Breast epithelium (tissue), 4 donors: ENCODE data around the gene BNIP3. TPM values are rescaled to one million over a fixed set of nuclear protein-coding genes. Genes with fewer than 3 reads are reported as not detected.

ENCODE experiments used
- DNase-seq, 2 donors: peaks; one replicate each; pipeline ENCODE4 v3.0.0-alpha.2; 2019; ENCODE audit warnings: low spot score in 2 of 2
- H3K27ac ChIP-seq, 2 donors: fragments of 200-600 bp; sonication (generic) in 1 of 2; one replicate each; pipeline ENCODE4 v1.5.1; 2016 to 2019; ENCODE audit warnings: mild to moderate bottlenecking in 1 of 2
- H3K27me3 ChIP-seq, 2 donors: fragments of 200-600 bp; sonication (generic) in 1 of 2; one replicate each; pipeline versions ENCODE4 v1.5.1 to v1.6.0; 2017 to 2019; ENCODE audit warnings: control low read depth in 1 of 2, mild to moderate bottlenecking in 1 of 2
- H3K36me3 ChIP-seq: fragments of 200-600 bp; one replicate; pipeline ENCODE4 v1.5.1; 2019
- H3K4me1 ChIP-seq, 2 donors: fragments of 200-600 bp; sonication (generic); one replicate each; pipeline ENCODE4 v1.5.1; 2016 to 2019; ENCODE audit warnings: control low read depth in 1 of 2
- H3K4me3 ChIP-seq, 3 donors: fragments of 200-600 bp; sonication (generic); 1 replicate in 2 of 3; 2 replicates in 1 of 3; pipeline ENCODE4 v1.5.1; 2016 to 2019; ENCODE audit warnings: mild to moderate bottlenecking in 3 of 3, moderate library complexity in 2 of 3
- H3K9me3 ChIP-seq, 2 donors: fragments of 200-600 bp; sonication (generic) in 1 of 2; one replicate each; pipeline ENCODE4 v1.5.1; 2016 to 2019; ENCODE audit warnings: control low read depth in 1 of 2
- POLR2A ChIP-seq: fragments of 450-650 bp; IDR thresholded peaks from one replicate; pipeline ENCODE4 v1.6.1; 2016; ENCODE audit warnings: antibody characterized with exemption, mild to moderate bottlenecking, moderate library complexity
- POLR2AphosphoS5 ChIP-seq, 3 donors: sonication (generic); formaldehyde crosslinking; IDR thresholded peaks; one replicate each; pipeline ENCODE4 v1.6.1; 2017; ENCODE audit warnings: antibody characterized with exemption in 3 of 3
- intact Hi-C: fragments of 100-400 bp; cut with DNase I; formaldehyde crosslinking; loops from one replicate; pipeline ENCODE4 v1.15.1; 2023; ENCODE audit warnings: low total_unique reads
- total RNA-seq, 3 donors: library from RNA; depleted of rRNA; stranded (reverse); fragments of >200 nt; gene quantifications; one replicate each; pipeline ENCODE4 v1.1.0, GENCODE V29; 2016
- TF ChIP-seq, protein P1 (sequence below), 3 donors: fragments of 450-650 bp; IDR thresholded peaks; one replicate each; pipeline ENCODE4 v1.5.1; 2016 to 2017; ENCODE audit warnings: antibody characterized with exemption in 3 of 3, mild to moderate bottlenecking in 3 of 3, moderate library complexity in 3 of 3

Gene BNIP3
- total RNA-seq, 3 donors from 2014 or later, result 81.9 to 235 (median 107) TPM

GRCh38 chr10:131982185-131982756 is 548 bp upstream of the BNIP3 start:
- Histone ChIP-seq H3K4me3 (peak overlapping the region; percentile 64 to 97 (median 94)), H3K27me3 (no peaks in the 10 kb centered on the region), H3K9me3 (no peaks in the 10 kb centered on the region), H3K4me1 (peaks cover 0 to 5% of the 10 kb centered on the region in 2 donors), H3K36me3 (no peaks in the 10 kb centered on the region), H3K27ac (peak overlapping the region; percentile 64 to 84)
- peak in 1 of 2 donors; percentile 51 for DNase-seq
- TF ChIP-seq POLR2AphosphoS5 (IDR thresholded peaks at IDR 0.05) (no peak), POLR2A (no peak)
- TF ChIP-seq, protein P1, sequence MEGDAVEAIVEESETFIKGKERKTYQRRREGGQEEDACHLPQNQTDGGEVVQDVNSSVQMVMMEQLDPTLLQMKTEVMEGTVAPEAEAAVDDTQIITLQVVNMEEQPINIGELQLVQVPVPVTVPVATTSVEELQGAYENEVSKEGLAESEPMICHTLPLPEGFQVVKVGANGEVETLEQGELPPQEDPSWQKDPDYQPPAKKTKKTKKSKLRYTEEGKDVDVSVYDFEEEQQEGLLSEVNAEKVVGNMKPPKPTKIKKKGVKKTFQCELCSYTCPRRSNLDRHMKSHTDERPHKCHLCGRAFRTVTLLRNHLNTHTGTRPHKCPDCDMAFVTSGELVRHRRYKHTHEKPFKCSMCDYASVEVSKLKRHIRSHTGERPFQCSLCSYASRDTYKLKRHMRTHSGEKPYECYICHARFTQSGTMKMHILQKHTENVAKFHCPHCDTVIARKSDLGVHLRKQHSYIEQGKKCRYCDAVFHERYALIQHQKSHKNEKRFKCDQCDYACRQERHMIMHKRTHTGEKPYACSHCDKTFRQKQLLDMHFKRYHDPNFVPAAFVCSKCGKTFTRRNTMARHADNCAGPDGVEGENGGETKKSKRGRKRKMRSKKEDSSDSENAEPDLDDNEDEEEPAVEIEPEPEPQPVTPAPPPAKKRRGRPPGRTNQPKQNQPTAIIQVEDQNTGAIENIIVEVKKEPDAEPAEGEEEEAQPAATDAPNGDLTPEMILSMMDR (IDR thresholded peaks at IDR 0.05), result no peak
- intact Hi-C loops, result no loop called here

DNA sequence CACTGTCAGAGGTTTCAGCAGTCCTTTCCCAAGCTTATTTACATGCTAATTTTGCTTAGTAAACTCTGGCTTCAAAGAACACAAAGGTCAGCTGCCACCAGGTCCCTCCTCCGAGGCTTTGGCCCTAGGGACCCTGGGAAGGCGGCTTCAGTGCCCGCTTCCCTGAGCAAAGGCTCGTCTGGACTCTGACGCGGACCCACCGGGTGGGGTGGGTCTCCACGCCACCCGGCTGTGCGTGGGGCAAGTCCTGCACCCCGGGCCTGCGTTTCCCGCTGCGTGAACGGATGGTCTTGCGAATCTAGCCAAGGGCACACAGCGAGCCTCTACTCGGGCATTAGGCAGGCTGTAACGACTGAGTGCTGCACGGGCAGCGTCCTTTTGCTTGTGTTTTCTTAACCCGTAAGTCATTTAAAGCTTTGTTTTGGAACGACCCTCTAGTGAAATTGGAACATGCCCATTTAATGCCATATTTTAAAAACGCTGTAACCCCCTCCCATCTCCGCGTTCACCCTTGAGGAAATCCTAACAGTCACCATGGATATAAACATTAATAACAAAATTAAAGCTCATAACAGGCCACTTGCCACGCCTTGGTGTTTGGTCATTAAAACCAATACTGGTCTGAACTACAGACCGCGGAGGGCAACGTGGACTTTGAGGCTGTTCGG is 828 bp downstream of the BNIP3 start:
- intact Hi-C loops, result no loop called here
- no peaks in the 10 kb centered on the region for H3K9me3 ChIP-seq
- peak overlapping the region; percentile 64 to 97 (median 94) for H3K4me3 ChIP-seq
- TF ChIP-seq, protein P1 (IDR thresholded peaks at IDR 0.05), result no peak
- TF ChIP-seq POLR2A (no peak), POLR2AphosphoS5 (IDR thresholded peaks at IDR 0.05) (no peak)
- no peaks in the 10 kb centered on the region for H3K27me3 ChIP-seq
- peaks cover 0 to 5% of the 10 kb centered on the region in 2 donors for H3K4me1 ChIP-seq
- no peaks in the 10 kb centered on the region for H3K36me3 ChIP-seq
- peak overlapping the region; percentile 52 to 84 for H3K27ac ChIP-seq
- DNase-seq, result peak in 1 of 2 donors; percentile 51

DNA sequence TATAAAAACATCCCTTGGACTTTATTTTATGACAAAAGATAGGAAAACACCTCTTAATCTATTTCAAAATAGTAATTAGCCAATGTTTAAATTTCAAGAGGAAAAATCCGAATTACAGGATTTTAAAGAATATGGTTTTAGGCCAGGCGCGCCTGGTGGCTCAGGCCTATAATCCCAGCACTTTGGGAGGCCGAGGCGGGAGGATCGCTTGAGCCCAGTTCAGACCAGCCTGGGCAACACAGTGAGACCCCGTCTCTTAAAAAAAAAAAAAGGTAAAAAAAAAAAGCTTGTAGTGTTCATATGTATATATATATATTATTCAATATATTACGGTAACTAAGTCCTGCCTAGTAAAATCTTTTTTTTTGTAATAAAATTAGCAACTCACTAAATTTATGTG is 1.4 kb downstream of the BNIP3 start:
- Histone ChIP-seq H3K9me3 (no peaks in the 10 kb centered on the region), H3K4me3 (peak overlapping the region; percentile 64 to 97 (median 94)), H3K27me3 (no peaks in the 10 kb centered on the region), H3K4me1 (peaks cover 0 to 5% of the 10 kb centered on the region in 2 donors), H3K36me3 (no peaks in the 10 kb centered on the region), H3K27ac (peak overlapping the region; percentile 13 to 22)
- intact Hi-C loops, result no loop called here
- DNase-seq, result peak in 1 of 2 donors; percentile 2
- no peak for TF ChIP-seq POLR2AphosphoS5 (IDR thresholded peaks at IDR 0.05)
- TF ChIP-seq, protein P1 (IDR thresholded peaks at IDR 0.05), result no peak
- TF ChIP-seq POLR2A, result no peak

DNA sequence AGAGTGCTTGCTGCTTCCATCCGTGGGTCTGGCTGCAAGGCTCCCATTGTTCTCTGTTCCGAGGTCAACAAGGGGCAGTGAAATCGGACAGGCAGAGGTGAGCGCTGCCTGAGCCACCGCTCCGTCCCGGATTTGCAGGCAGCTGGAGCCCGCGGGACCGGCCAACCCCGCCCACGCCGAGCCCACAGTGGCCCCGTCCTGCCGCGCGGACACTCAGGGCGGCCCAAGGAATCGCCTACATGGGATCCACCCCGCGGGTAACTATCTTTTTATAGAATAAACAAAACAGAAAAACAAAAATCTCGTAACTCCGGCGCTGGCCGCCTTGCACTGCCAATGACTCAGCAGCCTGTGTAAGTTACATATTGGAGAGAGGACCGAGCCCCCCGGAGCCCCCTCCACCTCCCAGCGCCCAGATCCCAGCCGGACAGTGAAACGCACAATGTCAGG is 1.9 kb downstream of the BNIP3 start:
- Histone ChIP-seq H3K9me3 (no peaks in the 10 kb centered on the region), H3K4me1 (peaks cover 0 to 5% of the 10 kb centered on the region in 2 donors), H3K27me3 (no peaks in the 10 kb centered on the region), H3K27ac (peak overlapping the region; percentile 13 to 22), H3K4me3 (peak overlapping the region; percentile 64 to 97 (median 94)), H3K36me3 (no peaks in the 10 kb centered on the region)
- peak in 1 of 2 donors; percentile 56 for DNase-seq
- TF ChIP-seq POLR2A, result no peak
- TF ChIP-seq POLR2AphosphoS5 (IDR thresholded peaks at IDR 0.05), result no peak
- TF ChIP-seq, protein P1 (IDR thresholded peaks at IDR 0.05), result no peak
- intact Hi-C loops, result no loop called here

DNA sequence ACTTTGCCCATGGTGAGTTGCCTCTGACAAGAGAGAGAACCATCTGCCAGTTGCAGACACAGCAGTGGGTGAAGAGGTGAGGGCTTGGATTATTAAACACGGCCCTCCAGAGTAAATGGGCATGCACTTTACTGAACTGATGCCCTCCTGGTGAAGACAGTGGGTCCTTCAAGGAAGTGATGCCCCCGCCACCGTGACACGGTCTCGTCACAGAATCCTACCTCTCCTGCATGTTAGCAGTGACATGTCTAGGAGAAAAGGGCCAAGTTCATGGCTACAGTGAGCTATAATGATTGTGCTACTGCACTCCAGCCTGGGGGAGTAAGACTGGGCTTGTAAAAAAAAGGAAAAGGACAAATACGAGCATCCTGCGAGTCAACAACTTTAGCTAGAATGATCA is 2.4 kb downstream of the BNIP3 start:
- TF ChIP-seq, protein P1 (IDR thresholded peaks at IDR 0.05), result no peak
- no peak for TF ChIP-seq POLR2A
- TF ChIP-seq POLR2AphosphoS5 (IDR thresholded peaks at IDR 0.05), result no peak
- Histone ChIP-seq H3K36me3 (no peaks in the 10 kb centered on the region), H3K27ac (peak overlapping the region; percentile 13 to 22), H3K4me3 (peak overlapping the region; percentile 64 to 97 (median 94)), H3K27me3 (no peaks in the 10 kb centered on the region), H3K4me1 (peaks cover 0 to 5% of the 10 kb centered on the region in 2 donors), H3K9me3 (no peaks in the 10 kb centered on the region)
- intact Hi-C loops, result no loop called here
- DNase-seq, result peak in 1 of 2 donors; percentile 28
